H1 (cell line): ENCODE data around the gene ADIPOR2. TPM values are rescaled to one million over a fixed set of nuclear protein-coding genes. Genes with fewer than 3 reads are reported as not detected.

ENCODE experiments used
- MAFK ChIP-seq: IDR thresholded peaks from 2 replicates; pipeline ENCODE4 v1.6.1; 2012; ENCODE audit warnings: low read depth, mild to moderate bottlenecking, improper control_type of control experiment, low read length
- polyA plus RNA-seq, 7 experiments: library from polyadenylated mRNA; depleted of rRNA in 3 of 7; stranded (reverse) in 5 of 7; unstranded in 2 of 7; fragments of >200 nt in 5 of 7; fragments of 200-250 nt in 2 of 7; gene quantifications; 1 replicate in 5 of 7; 2 replicates in 1 of 7; 4 replicates in 1 of 7; pipeline versions ENCODE4 v1.2.1 to v1.2.3, GENCODE V29; 2011 to 2013; ENCODE audit warnings: missing spikeins in 2 of 7, mixed read lengths in 2 of 7
- total RNA-seq: library from RNA; stranded (reverse); fragmentation: NEBNext Ultra II Directional; extraction: Animal tissue kit (Norgen Biotek cat#: 25700); gene quantifications from 2 replicates; pipeline ENCODE4 v1.2.1, GENCODE V29; 2021

Gene ADIPOR2
- total and polyA plus RNA-seq, 2 of the 8 experiments (the other 6 are each of a cell fraction or from before 2014, with no cell fraction given), result 17.5 to 50.8 TPM

DNA sequence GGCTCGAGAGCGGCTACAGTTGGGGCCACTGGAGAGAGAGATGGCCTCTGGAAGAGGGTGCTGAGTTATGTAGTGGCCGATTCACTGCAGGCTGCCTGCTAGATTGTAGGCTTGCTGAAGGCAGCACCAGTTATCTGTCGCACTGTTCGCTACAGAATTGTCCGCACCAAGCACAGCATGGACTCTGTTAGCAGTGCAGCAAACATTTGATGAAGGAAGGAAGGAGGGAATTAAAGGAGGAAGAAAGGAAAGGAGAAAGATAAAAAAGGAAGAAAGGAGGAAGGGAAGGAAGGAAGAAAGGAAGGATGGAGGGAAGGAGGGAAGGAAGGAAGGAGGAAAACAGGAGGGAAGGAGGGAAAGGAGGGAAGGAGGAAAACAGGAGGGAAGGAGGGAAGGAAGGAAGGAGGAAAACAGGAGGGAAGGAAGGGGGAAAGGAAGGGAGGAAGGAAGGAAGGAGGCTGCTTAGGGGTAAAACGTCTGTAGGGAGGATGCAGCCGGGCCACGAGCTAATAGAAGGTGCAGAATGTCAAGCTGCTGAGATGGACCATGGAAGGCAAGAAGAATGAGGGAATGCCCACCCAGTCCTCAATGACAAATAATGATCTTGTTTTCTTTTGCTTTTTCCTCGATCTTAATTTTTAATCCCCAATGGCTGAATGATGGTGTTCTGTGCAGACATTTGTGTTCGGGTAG, 27.3 kb upstream of the ADIPOR2 start (continued):
- no peak for TF ChIP-seq MAFK
- TF ChIP-seq, all 59 proteins: peak for 0
